HG02623 (cell line): ENCODE measurements around the gene NEMP2.

Experiments
- ATAC-seq: cut with Tn5 transposase; IDR thresholded peaks from one replicate; pipeline ENCODE4 v1.9.1; 2021; ENCODE audit warnings: moderate library complexity; ENCODE audit not compliant: unreplicated experiment

NEMP2 gene

DNA sequence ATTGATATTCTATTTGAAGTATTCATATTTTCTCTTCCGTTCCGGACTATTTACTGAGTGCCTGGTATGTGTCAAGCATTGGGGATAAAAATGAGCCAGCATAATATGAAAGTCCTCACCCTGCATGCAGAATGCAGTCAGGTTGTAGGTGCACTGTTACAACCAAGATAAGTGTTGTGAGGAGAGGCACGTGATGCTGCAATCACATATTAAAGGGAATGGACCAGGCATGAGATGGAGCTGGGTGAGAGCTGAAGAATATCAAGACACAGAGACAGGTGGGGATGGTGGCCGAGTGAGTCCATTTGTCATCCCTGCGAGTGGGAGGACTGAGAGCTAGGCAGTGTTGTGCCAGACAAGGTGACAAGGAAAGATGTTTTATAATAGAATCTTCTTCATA is 74.0 kb downstream of the NEMP2 start:
- ATAC-seq: no peak

DNA sequence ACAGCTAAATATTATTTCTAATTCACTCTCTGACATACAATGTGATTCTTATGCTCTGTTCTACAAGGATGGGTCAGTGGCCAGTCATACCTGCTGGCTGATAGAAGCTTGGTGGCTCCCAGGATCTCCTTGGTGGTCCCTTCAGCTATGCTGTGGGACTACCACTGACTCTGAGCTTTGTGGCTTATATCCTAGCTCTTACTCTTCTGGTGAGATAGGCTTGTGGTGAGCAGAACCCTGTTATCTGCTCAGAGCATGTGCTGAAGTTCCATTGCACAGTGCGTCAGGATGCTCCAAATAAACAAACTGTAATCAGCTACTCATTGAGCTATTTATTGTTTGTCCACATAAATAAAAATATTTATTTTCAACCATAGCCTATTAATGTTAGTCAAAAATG is 74.6 kb downstream of the NEMP2 start:
- ATAC-seq: no peak

DNA sequence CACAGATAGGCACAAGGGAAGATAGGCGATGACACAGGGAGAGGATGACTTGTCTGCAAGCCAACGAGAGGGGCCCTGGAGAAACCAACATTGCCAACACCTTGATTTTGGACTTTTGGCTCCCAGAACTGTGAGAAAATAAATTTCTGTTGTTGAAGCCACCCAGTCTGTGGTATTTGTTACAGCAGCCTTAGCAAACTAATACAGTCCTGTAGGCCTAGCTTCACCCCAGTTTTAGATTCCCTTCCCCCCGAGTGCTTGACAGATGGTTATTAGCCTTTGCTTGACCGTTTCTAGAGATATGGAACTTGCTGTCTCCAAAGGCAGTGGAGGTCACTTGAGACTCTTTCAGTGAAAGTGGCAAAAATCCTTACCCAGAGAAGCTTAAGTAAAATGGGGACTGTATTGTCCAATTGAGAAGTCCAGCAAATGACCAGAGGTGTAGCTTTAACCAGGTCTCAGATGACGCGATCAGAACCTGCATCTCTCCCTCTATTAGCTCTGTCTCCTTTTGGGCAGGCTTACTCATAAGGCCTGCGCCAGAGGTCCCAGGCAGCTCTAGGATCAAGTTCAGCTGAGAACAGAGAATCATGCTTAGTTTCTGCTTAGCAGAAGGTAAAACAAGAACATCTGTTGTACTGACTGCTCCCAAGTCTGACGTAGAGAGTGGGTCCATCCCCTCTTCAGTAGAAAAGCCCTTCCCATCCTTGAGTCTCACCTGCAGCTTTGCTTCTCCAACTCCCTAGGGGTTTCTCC is 76.0 kb downstream of the NEMP2 start:
- no peak for ATAC-seq

DNA sequence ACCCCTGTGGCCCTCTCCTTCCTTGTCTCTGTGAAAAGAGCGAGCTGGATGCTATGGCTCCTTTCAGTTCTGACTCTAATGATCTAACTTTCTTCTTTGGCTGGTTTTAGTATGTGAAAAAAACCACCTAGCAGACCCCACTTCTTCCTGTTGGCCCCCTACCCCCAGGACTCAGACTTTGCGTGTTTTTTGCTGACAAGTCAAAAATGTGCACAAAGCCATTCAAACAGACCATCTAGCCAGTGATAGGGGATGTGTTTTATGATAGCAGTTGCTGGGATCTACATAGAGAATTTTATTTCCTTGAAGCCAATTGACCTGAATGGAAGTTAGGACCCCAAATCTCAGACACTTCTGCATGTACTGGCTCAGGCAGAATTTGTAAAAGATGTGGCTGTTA is 77.3 kb downstream of the NEMP2 start:
- ATAC-seq: no peak

DNA sequence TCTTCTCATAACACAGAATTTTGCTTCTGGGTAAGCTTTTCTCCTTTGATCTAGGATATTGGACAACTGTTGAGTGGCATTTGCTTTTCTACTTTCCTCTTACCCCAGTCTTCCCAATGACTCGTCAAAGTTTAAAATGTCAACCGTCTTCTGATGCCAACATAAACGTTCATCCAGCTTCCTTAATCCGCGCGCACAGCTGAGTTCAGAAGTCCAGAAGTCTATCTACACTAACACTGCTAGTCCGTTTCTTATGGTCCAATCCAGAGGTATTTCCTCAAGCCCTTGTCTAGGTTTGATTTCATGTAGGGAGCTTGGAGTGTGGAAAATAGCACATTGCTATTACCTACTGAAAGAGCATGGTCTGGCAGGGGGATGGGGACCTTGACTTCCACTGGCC is 77.7 kb downstream of the NEMP2 start:
- no peak for ATAC-seq

DNA sequence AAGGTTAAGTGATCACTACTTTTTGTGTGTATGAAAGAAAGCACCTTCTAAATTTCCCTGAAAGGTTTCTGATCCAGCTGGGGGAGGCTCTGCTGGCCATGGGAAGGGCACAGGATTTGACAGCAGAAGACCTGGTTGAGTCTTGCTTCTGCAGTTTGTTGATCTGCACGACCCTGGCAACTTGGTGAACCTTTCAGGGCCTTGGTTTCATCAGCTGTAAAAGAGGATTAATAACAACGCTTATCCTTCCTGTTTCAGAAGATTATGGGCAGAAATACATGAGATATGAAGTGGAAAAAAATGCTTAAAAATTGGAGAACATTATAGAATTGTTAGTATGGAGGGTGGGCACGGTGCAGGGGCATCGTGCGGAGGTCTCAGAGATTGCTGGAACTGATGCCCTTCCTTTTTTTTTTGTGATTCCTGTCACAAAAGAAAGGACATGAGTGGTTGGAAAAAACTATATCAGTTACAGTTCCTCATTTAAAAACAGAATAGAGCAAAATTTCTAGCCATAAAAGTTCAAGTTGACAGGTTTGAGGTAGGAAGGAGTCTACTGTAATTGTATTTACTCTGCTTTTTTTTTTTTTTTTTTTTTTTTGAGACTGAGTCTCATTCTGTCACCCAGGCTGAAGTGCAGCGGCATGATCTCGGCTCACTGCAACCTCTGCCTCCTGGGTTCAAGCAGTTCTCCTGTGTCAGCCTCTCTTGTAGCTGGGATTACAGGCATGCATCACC is 79.0 kb downstream of the NEMP2 start:
- ATAC-seq: no peak

DNA sequence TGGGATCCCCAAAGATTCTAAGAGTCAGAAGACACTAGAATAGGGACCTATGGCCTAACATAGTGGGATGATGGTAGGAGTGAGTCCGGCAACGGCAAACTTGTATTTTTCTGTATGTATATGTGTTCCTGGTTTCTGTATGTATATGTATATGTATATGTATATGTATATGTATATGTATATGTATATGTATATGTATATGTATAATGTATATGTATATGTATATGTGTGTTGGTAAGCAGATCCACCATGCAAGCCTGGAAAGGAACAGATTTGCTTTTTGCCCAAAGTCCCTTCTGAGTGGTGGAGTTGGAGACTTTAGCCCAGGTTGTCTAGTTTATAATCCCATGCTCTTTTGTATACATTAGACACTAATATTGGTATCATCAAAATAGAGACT is 79.7 kb downstream of the NEMP2 start:
- ATAC-seq: no peak
